Peyer's patch (tissue), 4 donors: Measurements from ENCODE around the gene SIL1.

Source experiments
- CTCF ChIP-seq, 6 experiments: fragments of 450-650 bp in 4 of 6; fragments of 200-600 bp in 2 of 6; sonication (generic) in 1 of 6; IDR thresholded peaks; one replicate each; pipeline ENCODE4 v1.5.1; 2017 to 2019; ENCODE audit warnings: antibody characterized with exemption in 6 of 6, mild to moderate bottlenecking in 3 of 6, moderate library complexity in 1 of 6
- POLR2A ChIP-seq, 2 donors: fragments of 450-650 bp; IDR thresholded peaks; one replicate each; pipeline ENCODE4 v1.5.1; 2017; ENCODE audit warnings: antibody characterized with exemption in 2 of 2, mild to moderate bottlenecking in 2 of 2, moderate library complexity in 2 of 2

GRCh38 chr5:139226131-139226530 lies 28.0 kb upstream of the SIL1 start:
- no peak for TF ChIP-seq CTCF (IDR thresholded peaks at IDR 0.05)
- TF ChIP-seq POLR2A (IDR thresholded peaks at IDR 0.05): no peak
